ENCODE data around the gene UXT. TPM values are rescaled to one million over a fixed set of nuclear protein-coding genes. Genes with fewer than 3 reads are reported as not detected.

UXT gene
- total and polyA plus RNA-seq, 2 donors (not counting 1 experiment from before 2014, with no cell fraction given) = 111 to 141 TPM

DNA sequence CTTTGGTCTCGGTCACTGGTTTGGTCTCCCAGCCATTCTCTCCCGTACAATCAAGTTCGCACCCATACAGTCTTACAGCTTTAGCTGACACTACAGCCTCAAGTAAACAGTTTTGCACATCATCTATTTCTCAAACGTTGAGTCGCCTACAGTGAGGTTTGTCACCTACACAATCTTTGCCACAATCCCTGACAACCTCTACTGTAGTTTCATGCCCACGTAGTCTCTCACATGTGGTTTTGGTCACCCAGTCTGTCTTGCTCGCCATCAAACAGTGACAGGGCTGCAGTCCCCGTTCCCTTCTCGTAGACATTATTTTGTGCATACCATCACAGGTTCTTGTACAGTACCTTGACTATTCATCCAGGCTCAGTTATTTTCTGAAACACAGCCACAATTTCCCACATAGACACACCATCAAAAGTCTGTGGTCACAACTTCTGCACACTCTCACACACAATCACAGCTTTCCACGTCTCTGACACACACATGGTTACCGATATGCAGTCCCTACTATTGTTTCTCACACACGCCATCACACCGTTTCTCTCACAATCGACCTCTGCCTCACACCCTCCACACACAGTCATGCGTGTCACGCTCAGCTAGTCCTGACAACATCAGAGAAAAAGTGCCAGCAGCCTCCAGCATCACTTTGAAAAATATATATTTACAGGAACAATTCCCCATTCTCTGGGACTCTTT lies 24.0 kb downstream of the UXT start:
- Histone ChIP-seq H3K79me2 (ENCODE audit: control insufficient read depth, insufficient read depth, low read length) (no peaks in the 10 kb centered on the region), H3K27me3 (ENCODE audit: control insufficient read depth, insufficient read depth, low read length) (no peaks in the 10 kb centered on the region), H3K27ac (ENCODE audit: insufficient read depth, low read length) (no peak overlapping the region), H3K4me3 (replicated peaks in 1 of 4; ENCODE audit: control extremely low read depth in 1 of 4, insufficient read depth in 1 of 4, low read depth in 3 of 4, low read length in 4 of 4) (no peak overlapping the region), H3K4me2 (ENCODE audit: extremely low read depth, insufficient read depth, low read length) (no peak overlapping the region), H3K4me1 (ENCODE audit: control insufficient read depth, extremely low read depth, insufficient read depth, low read length) (no peaks in the 10 kb centered on the region), H4K20me1 (ENCODE audit: control insufficient read depth, extremely low read depth, insufficient read depth, low read length) (no peaks in the 10 kb centered on the region), H2AFZ (ENCODE audit: low read length) (no peak overlapping the region), H3K9me3 (ENCODE audit: control insufficient read depth, insufficient read depth, low read depth, low read length) (no peaks in the 10 kb centered on the region), H3K9ac (ENCODE audit: insufficient read depth, low read length) (no peak overlapping the region), H3K36me3 (ENCODE audit: control insufficient read depth, insufficient read depth, low read length) (peaks cover 7% of the 10 kb centered on the region)
- TF ChIP-seq, protein P1, sequence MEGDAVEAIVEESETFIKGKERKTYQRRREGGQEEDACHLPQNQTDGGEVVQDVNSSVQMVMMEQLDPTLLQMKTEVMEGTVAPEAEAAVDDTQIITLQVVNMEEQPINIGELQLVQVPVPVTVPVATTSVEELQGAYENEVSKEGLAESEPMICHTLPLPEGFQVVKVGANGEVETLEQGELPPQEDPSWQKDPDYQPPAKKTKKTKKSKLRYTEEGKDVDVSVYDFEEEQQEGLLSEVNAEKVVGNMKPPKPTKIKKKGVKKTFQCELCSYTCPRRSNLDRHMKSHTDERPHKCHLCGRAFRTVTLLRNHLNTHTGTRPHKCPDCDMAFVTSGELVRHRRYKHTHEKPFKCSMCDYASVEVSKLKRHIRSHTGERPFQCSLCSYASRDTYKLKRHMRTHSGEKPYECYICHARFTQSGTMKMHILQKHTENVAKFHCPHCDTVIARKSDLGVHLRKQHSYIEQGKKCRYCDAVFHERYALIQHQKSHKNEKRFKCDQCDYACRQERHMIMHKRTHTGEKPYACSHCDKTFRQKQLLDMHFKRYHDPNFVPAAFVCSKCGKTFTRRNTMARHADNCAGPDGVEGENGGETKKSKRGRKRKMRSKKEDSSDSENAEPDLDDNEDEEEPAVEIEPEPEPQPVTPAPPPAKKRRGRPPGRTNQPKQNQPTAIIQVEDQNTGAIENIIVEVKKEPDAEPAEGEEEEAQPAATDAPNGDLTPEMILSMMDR (conservative IDR thresholded peaks at IDR 0.05 in 1 of 2, IDR thresholded peaks at IDR 0.05 in 1 of 2; ENCODE audit: low read depth in 1 of 2, low read length in 2 of 2) = no peak
- TF ChIP-seq EZH2 (IDR thresholded peaks at IDR 0.05; ENCODE audit: low read length, missing control alignments) = no peak
- no peak for DNase-seq (ENCODE audit: low read depth in 2 of 2)

DNA sequence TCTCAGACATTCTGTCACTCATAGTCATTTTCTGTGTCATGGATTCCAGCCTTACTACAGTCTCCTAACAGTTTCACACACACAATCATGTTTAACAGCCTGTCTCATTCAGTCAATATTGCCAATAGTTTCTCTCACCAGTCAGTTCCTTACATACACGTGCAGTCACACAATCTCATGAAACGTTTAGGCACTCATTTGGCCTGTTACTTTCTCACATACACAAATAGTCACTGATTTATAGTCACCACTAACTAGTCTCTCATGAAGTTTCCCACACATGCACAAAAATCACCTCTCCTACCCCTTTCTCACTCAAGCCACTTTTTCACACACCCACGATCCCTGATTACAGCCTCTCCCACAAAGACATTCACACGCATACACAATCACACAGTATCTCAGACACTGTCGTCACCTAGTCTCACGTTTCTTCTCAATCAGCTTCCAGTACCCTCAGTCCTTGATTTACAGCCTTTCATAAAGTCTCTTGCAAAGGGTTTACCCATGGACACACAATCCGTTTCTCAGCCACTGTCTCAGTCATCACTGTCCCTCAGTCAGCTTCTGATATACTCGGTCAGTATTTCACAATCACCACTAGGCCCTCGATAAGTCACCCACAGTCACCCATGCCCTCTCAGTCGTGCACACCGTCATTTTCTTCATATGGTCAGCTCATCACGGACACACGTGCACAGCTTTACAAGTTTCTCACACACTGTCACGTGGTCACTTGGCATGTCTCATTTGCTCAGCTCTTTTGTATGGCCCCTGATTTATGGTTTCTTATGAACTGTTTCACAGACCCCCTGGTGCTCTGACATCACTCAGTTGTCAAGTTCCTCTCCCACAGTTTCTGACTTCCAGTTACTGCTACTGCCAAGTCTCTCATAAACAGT lies 25.0 kb downstream of the UXT start:
- no peaks in the 10 kb centered on the region for H4K20me1 ChIP-seq (ENCODE audit: control insufficient read depth, extremely low read depth, insufficient read depth, low read length)
- H3K4me2 ChIP-seq (ENCODE audit: extremely low read depth, insufficient read depth, low read length) = no peak overlapping the region
- no peak overlapping the region for H3K9ac ChIP-seq (ENCODE audit: insufficient read depth, low read length)
- DNase-seq (ENCODE audit: low read depth in 2 of 2) = peak; percentile 7 to 40
- no peaks in the 10 kb centered on the region for H3K4me1 ChIP-seq (ENCODE audit: control insufficient read depth, extremely low read depth, insufficient read depth, low read length)
- no peaks in the 10 kb centered on the region for H3K27me3 ChIP-seq (ENCODE audit: control insufficient read depth, insufficient read depth, low read length)
- no peak overlapping the region for H2AFZ ChIP-seq (ENCODE audit: low read length)
- H3K27ac ChIP-seq (ENCODE audit: insufficient read depth, low read length) = no peak overlapping the region
- H3K4me3 ChIP-seq (replicated peaks in 1 of 4; ENCODE audit: control extremely low read depth in 1 of 4, insufficient read depth in 1 of 4, low read depth in 3 of 4, low read length in 4 of 4) = no peak overlapping the region
- H3K36me3 ChIP-seq (ENCODE audit: control insufficient read depth, insufficient read depth, low read length) = peaks cover 6% of the 10 kb centered on the region
- no peaks in the 10 kb centered on the region for H3K79me2 ChIP-seq (ENCODE audit: control insufficient read depth, insufficient read depth, low read length)
- no peak for TF ChIP-seq EZH2 (IDR thresholded peaks at IDR 0.05; ENCODE audit: low read length, missing control alignments)
- TF ChIP-seq, protein P1 (conservative IDR thresholded peaks at IDR 0.05 in 1 of 2, IDR thresholded peaks at IDR 0.05 in 1 of 2; ENCODE audit: low read depth in 1 of 2, low read length in 2 of 2) = no peak
- no peaks in the 10 kb centered on the region for H3K9me3 ChIP-seq (ENCODE audit: control insufficient read depth, insufficient read depth, low read depth, low read length)

DNA sequence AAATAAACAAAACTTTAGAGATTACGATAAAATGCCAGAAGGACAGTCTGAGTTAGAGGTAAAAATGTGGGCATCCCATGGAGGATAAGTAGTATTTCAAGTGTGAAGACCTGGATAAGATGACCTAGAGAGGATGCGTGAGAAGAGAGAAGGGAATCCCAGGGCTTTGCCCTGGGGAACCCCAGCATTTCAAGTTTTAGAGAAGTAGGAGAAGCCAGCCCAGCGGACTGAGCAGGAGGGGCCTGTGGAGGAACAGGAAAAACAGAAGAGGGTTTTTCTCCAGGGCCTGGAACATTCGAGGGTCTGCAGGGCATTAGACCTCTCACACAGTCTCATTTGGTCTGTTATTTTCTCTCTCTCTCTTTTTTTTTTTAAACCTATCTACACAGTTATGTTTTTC lies 26.3 kb downstream of the UXT start:
- no peak for DNase-seq (ENCODE audit: low read depth in 2 of 2)

More for the DNA sequence above, 26.3 kb downstream of the UXT start:
- Histone ChIP-seq H3K27ac (ENCODE audit: insufficient read depth, low read length) (no peak overlapping the region), H3K9me3 (ENCODE audit: control insufficient read depth, insufficient read depth, low read depth, low read length) (no peaks in the 10 kb centered on the region), H3K4me3 (replicated peaks in 1 of 4; ENCODE audit: control extremely low read depth in 1 of 4, insufficient read depth in 1 of 4, low read depth in 3 of 4, low read length in 4 of 4) (no peak overlapping the region), H3K4me2 (ENCODE audit: extremely low read depth, insufficient read depth, low read length) (no peak overlapping the region), H3K9ac (ENCODE audit: insufficient read depth, low read length) (no peak overlapping the region), H3K27me3 (ENCODE audit: control insufficient read depth, insufficient read depth, low read length) (no peaks in the 10 kb centered on the region), H2AFZ (ENCODE audit: low read length) (no peak overlapping the region), H3K79me2 (ENCODE audit: control insufficient read depth, insufficient read depth, low read length) (no peaks in the 10 kb centered on the region), H3K36me3 (ENCODE audit: control insufficient read depth, insufficient read depth, low read length) (peaks cover 2% of the 10 kb centered on the region), H4K20me1 (ENCODE audit: control insufficient read depth, extremely low read depth, insufficient read depth, low read length) (no peaks in the 10 kb centered on the region), H3K4me1 (ENCODE audit: control insufficient read depth, extremely low read depth, insufficient read depth, low read length) (no peaks in the 10 kb centered on the region)
- TF ChIP-seq, protein P1 (conservative IDR thresholded peaks at IDR 0.05 in 1 of 2, IDR thresholded peaks at IDR 0.05 in 1 of 2; ENCODE audit: low read depth in 1 of 2, low read length in 2 of 2) = no peak
- no peak for TF ChIP-seq EZH2 (IDR thresholded peaks at IDR 0.05; ENCODE audit: low read length, missing control alignments)
